GM19397 (cell line): ENCODE measurements around the gene BANP.
"Not testable (repeated sequence)": the region's sequence is repeated elsewhere in the genome, so short reads cannot be mapped to it uniquely, and the experiment has no call there.

Experiments used
- ATAC-seq: cut with Tn5 transposase; IDR thresholded peaks from one replicate; pipeline ENCODE4 v1.9.1; 2021; ENCODE audit warnings: mild to moderate bottlenecking, moderate library complexity; ENCODE audit not compliant: unreplicated experiment

The BANP gene

DNA sequence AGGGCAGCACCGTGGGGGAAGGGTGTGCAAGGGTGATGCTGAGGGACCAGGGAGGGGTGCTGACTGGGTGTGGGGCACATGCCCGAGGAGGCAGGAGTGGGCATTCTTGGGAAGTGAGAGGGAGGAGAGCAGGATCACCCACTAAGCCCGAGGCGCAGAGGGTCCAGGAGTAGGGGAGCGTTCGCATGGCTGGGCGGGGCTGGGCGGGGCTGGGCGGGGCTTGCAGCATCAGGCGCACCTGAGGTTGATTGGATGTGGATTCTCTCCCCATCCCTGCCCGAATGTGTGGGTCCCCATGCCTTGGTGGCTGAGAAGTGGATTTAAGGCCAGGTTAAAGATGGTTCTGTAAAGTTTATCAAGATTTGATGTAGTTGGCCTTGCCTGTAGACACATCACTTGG is 14.2 kb downstream of the BANP start:
- no peak for ATAC-seq

GRCh38 chr16:87966064-87966645 is 14.9 kb downstream of the BANP start:
- no peak for ATAC-seq

- ATAC-seq: no peak
Observed at GRCh38 chr16:87966685-87967185, 15.5 kb downstream of the BANP start.

DNA sequence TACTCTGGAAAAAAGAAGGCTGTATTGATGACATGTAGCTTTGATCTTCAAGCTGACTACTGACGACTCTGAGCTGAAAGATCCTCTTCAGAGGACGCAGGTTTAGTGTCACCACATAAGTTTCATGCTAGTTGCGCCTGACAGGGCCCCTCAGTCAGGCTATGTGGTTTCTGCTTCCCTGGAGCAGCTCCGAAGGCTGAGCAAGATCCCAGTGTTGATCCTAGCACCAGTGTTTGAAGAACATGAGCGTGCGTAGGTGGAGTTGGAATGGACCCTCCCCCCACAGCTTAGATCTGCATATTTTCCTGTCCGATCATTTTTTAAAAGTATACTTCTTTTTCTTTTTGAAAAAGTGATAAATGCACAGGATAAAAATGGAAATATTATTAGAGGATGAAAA is 17.3 kb downstream of the BANP start:
- ATAC-seq: no peak

DNA sequence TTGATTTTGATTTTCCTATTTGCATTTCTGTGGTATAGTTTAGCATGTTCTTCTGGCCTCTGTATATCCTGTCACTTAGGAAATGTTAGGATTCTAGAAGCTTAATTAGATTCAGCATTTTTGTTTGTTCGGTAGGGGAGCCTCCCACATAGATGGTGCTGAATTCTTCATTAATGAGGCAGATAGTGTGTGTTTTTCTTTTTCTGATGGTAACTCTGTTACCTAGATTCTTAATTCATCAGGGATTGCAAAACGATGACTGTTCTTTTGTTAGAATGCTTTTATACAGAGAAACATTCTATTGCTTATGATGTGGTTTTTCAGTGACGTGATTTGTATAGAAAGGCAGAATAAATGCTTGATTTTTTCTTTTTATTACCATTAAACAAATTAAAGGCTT is 19.0 kb downstream of the BANP start:
- ATAC-seq: no peak

- ATAC-seq: no peak
Observed at GRCh38 chr16:87971933-87972332, 20.7 kb downstream of the BANP start.

- ATAC-seq: no peak
Observed at GRCh38 chr16:87973717-87974116, 22.5 kb downstream of the BANP start.

- ATAC-seq: no peak
Observed at GRCh38 chr16:87974178-87974577, 22.9 kb downstream of the BANP start.

DNA sequence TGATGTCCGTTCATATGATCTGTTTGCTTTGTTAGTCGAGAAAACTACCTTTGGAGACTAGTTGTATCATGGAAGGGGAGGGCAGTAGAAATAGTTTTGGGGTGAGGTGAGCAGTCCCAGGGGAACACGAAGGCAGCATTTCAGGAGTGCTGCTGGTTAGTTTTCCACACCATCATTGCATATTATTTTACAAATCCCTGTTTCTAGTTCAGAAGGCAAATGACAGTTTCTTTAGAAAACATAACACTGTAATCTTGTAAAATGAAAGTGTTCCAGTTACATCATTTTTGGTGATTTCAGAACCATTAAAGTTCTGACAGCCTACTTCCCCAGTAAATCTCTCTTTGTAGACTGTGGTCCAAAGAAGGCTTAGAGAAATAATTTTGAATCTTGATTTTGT is 25.4 kb downstream of the BANP start:
- ATAC-seq: no peak

DNA sequence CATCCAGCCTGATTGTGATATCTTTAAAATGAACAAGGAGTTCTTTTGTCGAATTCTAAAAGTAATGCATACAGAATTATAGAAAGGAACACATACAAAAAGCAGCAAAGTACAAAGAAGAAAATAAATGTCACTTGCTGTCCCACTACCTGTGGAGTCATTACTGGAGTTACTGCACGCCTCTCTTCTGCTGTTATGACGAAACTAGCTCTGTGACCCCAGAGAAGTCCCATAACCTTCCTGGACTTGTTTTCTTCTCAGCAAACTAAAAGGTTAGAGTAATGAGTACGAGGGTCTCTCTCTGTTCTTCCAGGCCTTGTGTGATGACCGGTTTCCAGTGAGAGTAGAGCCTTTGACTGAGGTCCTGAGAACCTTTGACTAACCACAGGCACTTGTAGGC is 26.9 kb downstream of the BANP start:
- ATAC-seq: no peak

DNA sequence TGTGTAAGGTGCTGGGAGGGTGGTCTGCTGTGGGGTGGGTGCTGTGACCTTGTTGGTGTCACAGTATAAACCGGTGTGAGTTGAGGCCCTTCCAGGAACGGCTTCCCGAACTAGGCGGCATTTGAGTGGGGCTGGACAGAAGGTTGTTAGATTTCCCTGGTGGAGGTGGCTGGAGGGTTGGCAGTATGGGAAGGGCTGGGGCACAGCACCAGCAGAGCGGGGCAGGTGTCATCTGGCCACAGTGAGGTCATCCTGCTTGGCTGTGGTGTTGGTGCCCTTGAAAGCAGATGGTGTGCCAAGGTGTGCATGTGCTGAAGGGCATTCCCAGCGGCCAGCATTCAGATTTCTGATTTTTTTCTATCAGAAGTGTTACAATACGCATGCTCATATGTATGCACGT is 28.1 kb downstream of the BANP start:
- no peak for ATAC-seq

- not testable (repeated sequence) for ATAC-seq
Observed at GRCh38 chr16:87979911-87980630, 28.8 kb downstream of the BANP start.

DNA sequence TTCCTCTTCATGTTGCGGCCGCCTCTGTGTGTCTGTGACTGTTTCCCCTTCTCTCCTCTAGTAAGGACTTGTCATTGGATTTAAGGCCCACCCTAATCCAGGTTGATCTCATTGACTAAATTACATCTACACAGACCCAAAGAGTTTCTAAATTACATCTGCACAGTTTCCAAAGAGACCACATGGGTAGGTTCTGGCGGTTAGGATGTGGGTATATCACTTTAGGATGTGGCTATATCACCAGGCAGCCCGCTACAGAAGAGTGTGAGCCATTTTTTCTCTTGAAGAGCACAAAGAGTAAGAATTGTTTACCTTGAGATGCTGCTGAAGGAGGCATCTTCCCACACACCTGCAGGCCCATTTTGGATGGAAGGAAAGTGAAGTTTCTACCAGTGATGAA is 30.1 kb downstream of the BANP start:
- not testable (repeated sequence) for ATAC-seq

GRCh38 chr16:87982581-87983041 is 31.4 kb downstream of the BANP start:
- ATAC-seq: no peak

DNA sequence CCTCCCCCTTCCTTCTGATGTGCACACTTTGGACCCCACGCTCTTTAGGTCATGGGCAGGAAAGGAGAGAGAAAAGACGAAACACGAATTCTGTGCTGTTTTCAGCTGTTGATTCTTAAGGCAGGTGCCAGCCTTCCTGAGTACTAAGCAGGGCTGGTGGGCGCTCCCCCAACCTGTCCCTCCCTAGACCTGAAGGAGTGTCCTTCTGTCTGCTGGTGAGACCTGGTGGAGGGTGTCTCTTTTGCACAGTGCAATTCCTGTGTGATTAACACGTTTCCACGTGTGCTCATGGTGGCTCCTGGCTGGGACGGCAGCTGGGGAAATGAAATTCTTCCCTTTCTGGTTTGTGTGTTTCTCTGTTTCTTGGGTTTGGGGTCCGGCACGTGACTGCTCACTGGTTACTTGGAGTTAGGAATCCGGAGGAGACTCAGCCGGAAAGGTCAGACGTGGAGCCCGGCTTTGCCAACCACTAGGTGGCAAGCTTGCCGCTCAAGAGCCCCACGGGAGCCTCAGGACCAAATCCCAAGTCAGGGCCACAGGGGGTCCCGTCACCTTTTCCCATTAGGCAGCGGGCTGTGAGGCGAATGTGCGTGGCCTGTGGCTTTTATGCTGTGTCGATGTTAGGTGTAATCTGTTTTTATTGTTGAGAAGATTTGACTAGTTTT is 32.0 kb downstream of the BANP start:
- not testable (repeated sequence) for ATAC-seq

GRCh38 chr16:87983737-87984097 is 32.5 kb downstream of the BANP start:
- not testable (repeated sequence) for ATAC-seq

GRCh38 chr16:87984180-87984579 is 32.9 kb downstream of the BANP start:
- ATAC-seq: not testable (repeated sequence)

- ATAC-seq: no peak
Observed at GRCh38 chr16:87984632-87985267, 33.5 kb downstream of the BANP start.

DNA sequence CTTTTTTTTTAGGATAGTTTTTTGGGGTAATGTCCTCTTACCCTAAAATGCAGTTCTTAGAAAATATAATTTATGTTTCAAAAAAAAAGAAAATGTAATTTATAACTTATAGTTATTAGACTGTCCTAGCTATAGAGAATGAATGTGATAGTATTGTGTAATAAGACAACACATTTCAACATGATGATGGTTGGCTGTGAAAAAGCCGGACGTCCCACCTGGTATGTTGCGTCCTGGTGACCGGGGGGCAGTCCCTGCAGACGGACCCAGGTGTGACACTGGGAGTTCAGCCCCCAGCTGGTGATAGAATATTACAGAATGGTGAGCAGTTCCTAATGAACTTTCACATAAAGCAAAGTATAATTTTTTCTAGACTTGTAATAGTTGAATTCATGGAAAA is 34.3 kb downstream of the BANP start:
- ATAC-seq: not testable (repeated sequence)

GRCh38 chr16:87986361-87986849 is 35.2 kb downstream of the BANP start:
- not testable (repeated sequence) for ATAC-seq

DNA sequence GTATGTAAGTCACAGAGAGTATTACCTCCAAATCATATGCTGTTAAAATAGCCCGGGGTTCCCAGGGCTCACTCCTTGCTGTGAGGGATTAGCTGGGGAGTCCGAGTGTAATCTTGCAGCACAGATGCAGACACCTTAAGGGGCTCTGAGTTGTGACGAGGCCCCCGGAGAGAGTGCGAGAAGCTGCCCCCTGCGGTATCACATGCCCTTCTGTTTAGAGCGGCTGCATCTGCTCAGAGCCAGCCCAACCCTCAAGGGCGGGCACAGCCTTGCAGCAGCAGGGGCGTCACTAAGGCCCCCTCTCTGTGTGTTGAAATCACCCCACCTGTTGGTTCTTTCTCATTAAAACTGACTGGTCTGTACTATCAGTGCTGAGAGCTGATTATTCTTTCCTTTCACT is 37.4 kb downstream of the BANP start:
- ATAC-seq: not testable (repeated sequence)
